Measurements from ENCODE around the gene MTMR3. TPM values are rescaled to one million over a fixed set of nuclear protein-coding genes. Genes with fewer than 3 reads are reported as not detected.
A peak's percentile ranks its signal among the peaks of the same experiment; 100 is the strongest.

Gene MTMR3
- polyA plus RNA-seq, 2 of the 4 experiments (the other 2 are of a cell fraction) = 7.4 to 18.8 TPM

- 3% methylated on average over 2 of the region's 2 CpGs for WGBS (ENCODE audit: missing lambda C conversion rate)
- CTCF ChIA-PET = interaction anchor here (1.2 kb wide), 1 partner anchor 162 kb away, joined by 4 read pairs; no protein-coding TSS in a partner anchor
- no peak for TF ChIP-seq HMGXB4 (CRISPR knock-in tag; IDR thresholded peaks at IDR 0.05; ENCODE audit: borderline replicate concordance)
- TF ChIP-seq, protein P1, sequence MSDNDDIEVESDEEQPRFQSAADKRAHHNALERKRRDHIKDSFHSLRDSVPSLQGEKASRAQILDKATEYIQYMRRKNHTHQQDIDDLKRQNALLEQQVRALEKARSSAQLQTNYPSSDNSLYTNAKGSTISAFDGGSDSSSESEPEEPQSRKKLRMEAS (IDR thresholded peaks at IDR 0.05) = peak; percentile 72; the same call in 1 of the 2 replicates
- peak; percentile 44; the same call in 1 of the 2 replicates for TF ChIP-seq GATA3 (IDR thresholded peaks at IDR 0.05; ENCODE audit: borderline replicate concordance)
- TF ChIP-seq JUNB (IDR thresholded peaks at IDR 0.05) = peak; percentile 77
- TF ChIP-seq CEBPB (IDR thresholded peaks at IDR 0.05) = peak in 1 of 2 experiments; percentile 6; a peak in 1 of 4 replicates
- no peak for TF ChIP-seq CBX2 (IDR thresholded peaks at IDR 0.05; ENCODE audit: borderline replicate concordance, low read depth)
- TF ChIP-seq FOSL2 (IDR thresholded peaks at IDR 0.05) = peak; percentile 69
- peak; percentile 90 for TF ChIP-seq FOSL2 (CRISPR knock-in tag; IDR thresholded peaks at IDR 0.05)
- Histone ChIP-seq H3K4me1 (peaks cover 24% of the 10 kb centered on the region), H3K27ac (peak overlapping the region; percentile 64 to 80), H3K4me3 (no peak overlapping the region), H3K4me2 (peak overlapping the region; percentile 53), H3K9me3 (peaks cover 4% of the 10 kb centered on the region; the same call in 1 of the 3 replicates)
- DNase-seq (ENCODE audit: low read depth in 1 of 2, low spot score in 1 of 2) = peak; percentile 53 to 88
- no peak for FAIRE-seq
- POLR2A ChIA-PET = interaction anchor here (0.6 kb wide), 1 partner anchor 21 kb away, joined by 3 read pairs; no protein-coding TSS in a partner anchor
- ATAC-seq = peak; percentile 82
These were observed 40.2 kb upstream of the MTMR3 start for GRCh38 chr22:29842740-29843139.

GRCh38 chr22:29846290-29846689, 36.7 kb upstream of the MTMR3 start:
- ATAC-seq (no peak), DNase-seq (ENCODE audit: low read depth in 1 of 2, low spot score in 1 of 2) (no peak), FAIRE-seq (no peak)
- 96% methylated on average over 2 of the region's 2 CpGs for WGBS (ENCODE audit: missing lambda C conversion rate)
- no peak overlapping the region for H3K4me2 ChIP-seq
- no peak overlapping the region for H3K27ac ChIP-seq
- POLR2A ChIA-PET = no interaction called here
- CTCF ChIA-PET = interaction anchor here (0.6 to 2.0 kb wide), 4 partner anchors 21 to 159 kb away, joined by 3 to 7 read pairs (median 4); no protein-coding TSS in a partner anchor
- no peak for TF ChIP-seq SMC3 (IDR thresholded peaks at IDR 0.05)
- TF ChIP-seq SREBF2 (IDR thresholded peaks at IDR 0.05) = no peak
- no peak for TF ChIP-seq RAD21 (conservative IDR thresholded peaks at IDR 0.05 in 1 of 2, IDR thresholded peaks at IDR 0.05 in 1 of 2)
- TF ChIP-seq HOXA7 (CRISPR knock-in tag; IDR thresholded peaks at IDR 0.05) = no peak
- no peak for TF ChIP-seq ZNF302 (CRISPR knock-in tag; IDR thresholded peaks at IDR 0.05)
- peaks cover 4% of the 10 kb centered on the region; the same call in 1 of the 3 replicates for H3K9me3 ChIP-seq
- H3K4me3 ChIP-seq = no peak overlapping the region
- peaks cover 18% of the 10 kb centered on the region for H3K4me1 ChIP-seq

GRCh38 chr22:29848111-29848510, 34.9 kb upstream of the MTMR3 start:
- Histone ChIP-seq H3K9me3 (peaks cover 4% of the 10 kb centered on the region; the same call in 1 of the 3 replicates), H3K4me3 (no peak overlapping the region), H3K27ac (no peak overlapping the region), H3K4me1 (peaks cover 5% of the 10 kb centered on the region), H3K4me2 (no peak overlapping the region)
- TF ChIP-seq, protein P2, sequence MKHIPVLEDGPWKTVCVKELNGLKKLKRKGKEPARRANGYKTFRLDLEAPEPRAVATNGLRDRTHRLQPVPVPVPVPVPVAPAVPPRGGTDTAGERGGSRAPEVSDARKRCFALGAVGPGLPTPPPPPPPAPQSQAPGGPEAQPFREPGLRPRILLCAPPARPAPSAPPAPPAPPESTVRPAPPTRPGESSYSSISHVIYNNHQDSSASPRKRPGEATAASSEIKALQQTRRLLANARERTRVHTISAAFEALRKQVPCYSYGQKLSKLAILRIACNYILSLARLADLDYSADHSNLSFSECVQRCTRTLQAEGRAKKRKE (CRISPR knock-in tag; IDR thresholded peaks at IDR 0.05; ENCODE audit: low read depth) = no peak
- TF ChIP-seq RCOR1 (IDR thresholded peaks at IDR 0.05; ENCODE audit: low read depth, low read length) = no peak
- TF ChIP-seq BHLHE40 (IDR thresholded peaks at IDR 0.05; ENCODE audit: low read depth, low read length) = no peak
- TF ChIP-seq HES2 (IDR thresholded peaks at IDR 0.05) = no peak
- TF ChIP-seq, protein P3, sequence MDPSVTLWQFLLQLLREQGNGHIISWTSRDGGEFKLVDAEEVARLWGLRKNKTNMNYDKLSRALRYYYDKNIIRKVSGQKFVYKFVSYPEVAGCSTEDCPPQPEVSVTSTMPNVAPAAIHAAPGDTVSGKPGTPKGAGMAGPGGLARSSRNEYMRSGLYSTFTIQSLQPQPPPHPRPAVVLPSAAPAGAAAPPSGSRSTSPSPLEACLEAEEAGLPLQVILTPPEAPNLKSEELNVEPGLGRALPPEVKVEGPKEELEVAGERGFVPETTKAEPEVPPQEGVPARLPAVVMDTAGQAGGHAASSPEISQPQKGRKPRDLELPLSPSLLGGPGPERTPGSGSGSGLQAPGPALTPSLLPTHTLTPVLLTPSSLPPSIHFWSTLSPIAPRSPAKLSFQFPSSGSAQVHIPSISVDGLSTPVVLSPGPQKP (IDR thresholded peaks at IDR 0.05; ENCODE audit: low read depth, low read length) = no peak
- no peak for TF ChIP-seq PHF8 (IDR thresholded peaks at IDR 0.05; ENCODE audit: borderline replicate concordance, low read depth)
- no peak for TF ChIP-seq GATA3 (IDR thresholded peaks at IDR 0.05; ENCODE audit: borderline replicate concordance)
- TF ChIP-seq RAD21 (conservative IDR thresholded peaks at IDR 0.05 in 1 of 2, IDR thresholded peaks at IDR 0.05 in 1 of 2) = no peak
- no peak for TF ChIP-seq HOXA7 (CRISPR knock-in tag; IDR thresholded peaks at IDR 0.05)
- TF ChIP-seq POLR2AphosphoS2 (conservative IDR thresholded peaks at IDR 0.05; ENCODE audit: low read length) = no peak
- no peak for TF ChIP-seq SREBF2 (IDR thresholded peaks at IDR 0.05)
- TF ChIP-seq, protein P4, sequence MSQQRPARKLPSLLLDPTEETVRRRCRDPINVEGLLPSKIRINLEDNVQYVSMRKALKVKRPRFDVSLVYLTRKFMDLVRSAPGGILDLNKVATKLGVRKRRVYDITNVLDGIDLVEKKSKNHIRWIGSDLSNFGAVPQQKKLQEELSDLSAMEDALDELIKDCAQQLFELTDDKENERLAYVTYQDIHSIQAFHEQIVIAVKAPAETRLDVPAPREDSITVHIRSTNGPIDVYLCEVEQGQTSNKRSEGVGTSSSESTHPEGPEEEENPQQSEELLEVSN (IDR thresholded peaks at IDR 0.05; ENCODE audit: borderline replicate concordance, low read depth) = no peak
- TF ChIP-seq RNF2 (IDR thresholded peaks at IDR 0.05; ENCODE audit: borderline replicate concordance, low read depth) = no peak
- TF ChIP-seq RARB (CRISPR knock-in tag; IDR thresholded peaks at IDR 0.05) = no peak
- no peak for TF ChIP-seq HMGXB4 (CRISPR knock-in tag; IDR thresholded peaks at IDR 0.05; ENCODE audit: borderline replicate concordance)
- no peak for TF ChIP-seq MAZ (IDR thresholded peaks at IDR 0.05; ENCODE audit: borderline replicate concordance, low read depth, low read length)
- TF ChIP-seq MAFK (IDR thresholded peaks at IDR 0.05; ENCODE audit: partially characterized antibody) = no peak
- TF ChIP-seq SMC3 (IDR thresholded peaks at IDR 0.05) = no peak
- no peak for TF ChIP-seq CHD4 (IDR thresholded peaks at IDR 0.05; ENCODE audit: borderline replicate concordance)
- ATAC-seq (no peak), FAIRE-seq (no peak), DNase-seq (ENCODE audit: low read depth in 1 of 2, low spot score in 1 of 2) (no peak)
- CTCF ChIA-PET = interaction anchor here (0.9 kb wide), 1 partner anchor 8 kb away, joined by 3 read pairs; no protein-coding TSS in a partner anchor
- POLR2A ChIA-PET = no interaction called here
- WGBS (ENCODE audit: missing lambda C conversion rate) = 66% methylated on average over 3 of the region's 3 CpGs

All from A549 (cell line).